DMS 273 (cell line): Measurements from ENCODE around the gene PSG7.
"Not testable (repeated sequence)": the region's sequence is repeated elsewhere in the genome, so short reads cannot be mapped to it uniquely, and the experiment has no call there.

Experiments used
- DNase-seq: peaks from one replicate; lab custom pipeline; 2025; ENCODE audit not compliant: unreplicated experiment; lab: John Stamatoyannopoulos, UW

The PSG7 gene

GRCh38 chr19:42916931-42917330 is 20.1 kb downstream of the PSG7 start:
- DNase-seq = not testable (repeated sequence)

GRCh38 chr19:42913516-42913915 is 23.5 kb downstream of the PSG7 start:
- not testable (repeated sequence) for DNase-seq

- DNase-seq = not testable (repeated sequence)
These were observed 24.1 kb downstream of the PSG7 start for GRCh38 chr19:42912941-42913340.

- not testable (repeated sequence) for DNase-seq
These were observed 25.3 kb downstream of the PSG7 start for GRCh38 chr19:42911731-42912130.

GRCh38 chr19:42906162-42906561 is 30.8 kb downstream of the PSG7 start:
- not testable (repeated sequence) for DNase-seq

- not testable (repeated sequence) for DNase-seq
These were observed 36.4 kb downstream of the PSG7 start for GRCh38 chr19:42900561-42900960.

- not testable (repeated sequence) for DNase-seq
These were observed 37.3 kb downstream of the PSG7 start for GRCh38 chr19:42899674-42900073.

- not testable (repeated sequence) for DNase-seq
These were observed 37.9 kb downstream of the PSG7 start for GRCh38 chr19:42899110-42899509.

GRCh38 chr19:42898656-42899055 is 38.4 kb downstream of the PSG7 start:
- DNase-seq = not testable (repeated sequence)

- DNase-seq = not testable (repeated sequence)
These were observed 39.3 kb downstream of the PSG7 start for GRCh38 chr19:42897729-42898128.

- not testable (repeated sequence) for DNase-seq
These were observed 46.6 kb downstream of the PSG7 start for GRCh38 chr19:42890446-42890845.

- not testable (repeated sequence) for DNase-seq
These were observed 49.0 kb downstream of the PSG7 start for GRCh38 chr19:42887876-42888445.

- DNase-seq = not testable (repeated sequence)
These were observed 54.3 kb downstream of the PSG7 start for GRCh38 chr19:42882730-42883129.

- DNase-seq = not testable (repeated sequence)
These were observed 55.0 kb downstream of the PSG7 start for GRCh38 chr19:42882010-42882409.

GRCh38 chr19:42881279-42881678 is 55.7 kb downstream of the PSG7 start:
- DNase-seq = peak; percentile 5

GRCh38 chr19:42880621-42881020 is 56.4 kb downstream of the PSG7 start:
- not testable (repeated sequence) for DNase-seq

- DNase-seq = no peak
These were observed 57.4 kb downstream of the PSG7 start, which contains the start of gene PSG1 for GRCh38 chr19:42879613-42880012. Gene PSG1 (minus strand): TSS chr19:42879713. CDS start chr19:42879581, 132 bp downstream.

- not testable (repeated sequence) for DNase-seq
These were observed 60.4 kb downstream of the PSG7 start for GRCh38 chr19:42876596-42876995.

GRCh38 chr19:42875881-42876280 is 61.1 kb downstream of the PSG7 start:
- DNase-seq = not testable (repeated sequence)

GRCh38 chr19:42874901-42875813 is 61.9 kb downstream of the PSG7 start:
- not testable (repeated sequence) for DNase-seq

- not testable (repeated sequence) for DNase-seq
These were observed 62.9 kb downstream of the PSG7 start for GRCh38 chr19:42874136-42874535.
